CD4-positive, alpha-beta T cell treated with Interleukin-12 subunit alpha and Interleukin-12 subunit beta, for 1 hour (primary cell): ENCODE data around the gene RGL1.

Experiments used
- DNase-seq: peaks from one replicate; pipeline ENCODE4 v3.0.0-alpha.2; 2020

Gene RGL1

GRCh38 chr1:183926983-183927382 is 122.1 kb downstream of the RGL1 start:
- no peak for DNase-seq

DNA sequence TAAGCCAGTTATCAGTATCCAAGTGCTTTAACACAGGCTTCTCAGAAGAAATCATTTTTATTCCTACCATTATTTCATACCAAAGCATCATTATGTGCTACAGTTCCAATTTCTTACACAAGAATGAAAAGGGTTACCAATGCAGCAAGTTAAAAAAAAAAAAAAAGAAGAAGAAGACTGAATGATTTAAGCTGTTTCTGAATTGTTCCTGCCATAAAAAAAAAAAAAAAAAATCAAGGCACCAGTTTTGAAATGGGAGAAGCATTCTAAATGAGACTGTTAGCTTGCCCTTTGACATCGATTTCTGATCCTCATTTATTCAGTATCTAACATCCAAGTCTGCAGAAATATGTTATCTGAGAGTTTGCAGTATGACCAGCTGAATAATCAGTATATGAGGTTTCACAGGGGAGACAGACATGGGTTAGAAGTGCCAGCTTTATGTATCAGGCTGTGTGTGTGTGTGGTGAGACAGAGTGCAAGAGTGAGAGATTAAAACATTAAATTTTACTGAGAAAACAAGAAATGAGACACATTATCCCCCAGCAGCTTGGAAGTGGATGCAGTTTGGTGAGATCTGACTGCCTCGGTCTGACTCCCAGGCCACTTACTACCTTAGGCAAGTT is 126.8 kb downstream of the RGL1 start:
- no peak for DNase-seq

DNA sequence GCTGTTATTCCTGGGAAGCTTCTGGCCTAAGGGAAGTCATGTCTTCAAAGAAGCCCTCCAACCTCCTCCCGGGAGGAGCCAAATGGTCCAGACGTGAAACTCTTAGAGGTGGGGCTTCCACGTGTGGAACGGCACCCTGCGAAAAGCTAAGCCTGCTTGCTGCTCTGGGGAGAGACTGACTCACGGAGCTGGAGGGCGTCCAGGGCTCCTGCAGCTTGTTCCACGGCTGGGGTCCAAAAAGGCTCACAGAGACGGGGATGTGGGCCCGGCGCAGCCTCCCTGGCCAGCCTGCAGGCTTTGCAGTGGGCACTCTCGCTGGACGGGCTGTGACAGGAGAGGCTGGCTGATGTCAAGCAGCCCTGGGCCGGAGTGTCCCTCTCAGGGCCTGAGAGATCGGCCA is 127.5 kb downstream of the RGL1 start:
- no peak for DNase-seq

- no peak for DNase-seq
Observed at GRCh38 chr1:183933528-183934179, 128.7 kb downstream of the RGL1 start.

DNA sequence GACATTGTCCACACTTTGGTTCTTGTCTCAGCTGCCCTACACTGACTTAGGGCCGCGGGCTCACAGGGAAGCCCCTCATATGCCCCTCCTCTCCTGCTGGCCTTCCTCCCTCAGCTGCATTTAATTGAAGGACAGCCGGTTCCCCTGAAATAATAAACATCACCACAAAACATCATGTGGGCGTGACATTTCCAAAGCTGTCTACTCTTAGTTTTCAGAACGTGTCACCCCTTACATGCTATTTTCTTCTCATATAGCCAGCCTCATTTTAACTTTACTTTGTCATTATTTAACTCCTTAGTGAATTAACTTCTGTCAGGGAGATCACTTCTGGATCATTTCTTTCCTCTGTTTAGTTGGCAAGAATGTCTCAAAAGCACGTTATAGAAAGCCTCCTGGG is 129.4 kb downstream of the RGL1 start:
- DNase-seq = no peak

GRCh38 chr1:183936009-183936408 is 131.1 kb downstream of the RGL1 start:
- no peak for DNase-seq

DNA sequence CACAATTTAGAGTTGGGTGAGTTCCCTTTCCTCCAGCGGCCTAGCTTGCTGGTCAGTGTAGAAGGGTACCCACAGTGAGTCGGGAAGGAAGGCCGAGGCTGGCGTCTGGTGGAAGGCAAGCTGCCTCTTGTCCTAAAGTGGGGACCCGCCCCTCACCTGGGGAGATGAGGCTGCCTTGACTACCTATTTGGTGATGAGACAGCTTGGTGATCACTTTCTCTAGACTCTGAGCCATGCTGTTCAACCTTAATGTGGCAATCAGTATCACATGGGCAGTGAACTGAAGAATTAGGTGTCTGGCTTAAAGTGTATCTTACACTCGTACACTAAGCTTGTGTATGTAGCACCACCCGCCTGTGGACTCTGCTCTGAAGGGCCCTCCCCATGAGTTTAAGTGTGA is 131.9 kb downstream of the RGL1 start:
- no peak for DNase-seq

DNA sequence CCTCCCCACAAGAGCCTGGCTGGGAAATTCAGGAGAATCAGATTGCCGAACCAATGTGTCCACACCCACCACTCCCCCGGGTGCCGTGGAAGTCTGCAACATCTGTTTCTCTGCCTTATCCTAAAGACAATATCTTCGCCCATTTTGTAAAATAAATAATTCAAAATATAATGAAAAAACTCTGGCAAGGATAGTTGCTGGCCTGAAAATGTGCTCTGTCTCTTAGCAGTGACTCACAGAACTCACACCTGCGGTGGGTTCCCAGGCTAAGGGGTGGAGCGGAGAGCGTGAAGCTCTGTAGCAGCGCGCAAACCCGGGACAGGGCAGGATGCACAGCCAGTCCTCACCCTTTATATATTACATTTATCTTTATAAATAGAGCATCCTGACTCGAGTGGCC is 132.7 kb downstream of the RGL1 start:
- no peak for DNase-seq

- no peak for DNase-seq
Observed at GRCh38 chr1:183941001-183941400, 136.1 kb downstream of the RGL1 start.

DNA sequence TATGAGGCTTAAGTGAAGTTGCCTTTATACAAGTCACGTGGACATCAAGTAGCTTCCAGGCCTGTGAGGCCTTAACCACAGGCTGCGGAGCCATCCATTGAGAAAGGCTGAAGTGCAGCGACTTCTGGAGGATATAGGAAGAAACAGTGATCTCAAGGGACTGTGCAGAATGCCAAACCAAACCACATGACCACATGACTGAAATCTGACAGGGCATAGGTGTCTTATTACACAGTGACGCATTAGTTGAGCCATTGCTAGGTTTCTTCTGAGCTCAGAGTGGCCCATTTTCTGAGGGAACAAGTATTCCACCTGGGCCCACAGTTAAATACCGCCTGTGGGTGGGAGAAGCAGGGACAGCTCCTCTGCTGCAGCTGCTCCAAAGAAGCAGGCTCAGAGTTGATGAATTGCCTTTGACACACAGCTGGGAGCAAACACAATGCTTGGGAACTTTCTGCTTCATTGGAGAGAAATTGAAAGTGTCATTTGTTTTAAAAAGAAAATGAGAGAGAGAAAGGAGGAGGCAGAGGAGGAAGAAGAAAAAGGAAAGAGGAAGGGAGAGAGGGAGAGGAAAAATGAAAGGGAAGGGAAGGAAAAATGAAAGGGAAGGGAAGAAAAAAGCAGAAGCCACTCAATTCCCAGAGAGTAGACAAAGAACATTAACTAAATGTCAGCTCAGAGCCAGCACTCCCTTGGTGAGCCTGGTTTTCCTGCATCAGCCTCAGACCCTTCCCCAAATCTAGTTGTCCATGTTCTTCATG is 138.2 kb downstream of the RGL1 start:
- no peak for DNase-seq

DNA sequence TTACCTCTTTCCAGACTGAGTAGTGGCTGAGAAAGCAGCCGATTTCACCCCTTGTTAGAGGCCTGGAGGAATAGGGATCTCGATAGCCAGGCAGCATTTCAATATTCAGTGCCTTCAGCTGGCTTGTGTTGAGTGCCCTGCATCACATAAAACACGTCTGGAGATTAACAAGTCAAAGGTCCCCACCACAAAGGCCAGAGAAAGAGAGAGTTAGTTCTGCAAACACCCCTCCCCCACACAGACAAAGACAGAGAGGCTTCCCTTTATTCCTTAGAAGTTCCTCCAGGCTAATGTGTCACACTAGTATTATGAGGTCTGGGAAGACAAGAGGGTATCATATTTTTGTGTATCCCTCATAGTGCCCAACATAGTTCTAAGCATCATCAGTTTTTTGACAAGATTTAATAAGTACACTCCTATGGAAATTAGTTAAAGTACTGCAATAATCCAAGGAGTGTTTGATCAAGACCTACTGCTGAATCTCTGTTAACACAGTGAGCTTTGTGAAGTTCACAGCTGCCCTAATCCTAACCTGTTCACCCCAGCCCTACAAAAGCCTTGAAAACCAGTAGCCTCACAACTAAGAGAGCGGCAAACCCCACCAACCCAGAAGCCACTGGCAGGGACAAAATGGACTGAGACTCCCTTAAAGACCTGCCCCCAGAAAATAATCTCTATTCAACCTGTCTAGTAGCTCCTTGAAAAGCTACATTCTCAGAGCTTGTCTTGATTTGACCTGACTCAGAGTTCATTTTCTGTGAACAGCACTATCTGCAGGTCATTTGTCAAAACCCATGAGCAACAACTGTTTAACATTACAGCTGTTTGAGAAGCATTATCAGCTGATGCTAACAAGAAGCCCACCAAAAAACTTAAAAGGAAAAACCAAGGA is 140.8 kb downstream of the RGL1 start:
- DNase-seq = no peak

DNA sequence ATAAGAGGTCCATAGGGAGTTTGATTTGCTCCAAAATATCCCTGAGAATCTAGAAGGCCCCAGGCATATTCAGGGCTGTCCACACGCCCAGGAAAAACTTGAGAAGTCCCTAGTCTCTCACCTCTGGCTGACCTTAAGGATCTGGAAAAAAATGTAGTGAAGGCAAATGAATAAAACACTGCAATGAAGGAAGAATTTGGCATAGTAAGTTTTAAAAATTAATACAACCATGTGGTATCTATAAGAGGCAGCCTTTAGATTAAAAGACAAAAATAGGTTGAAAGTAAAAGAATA is 141.3 kb downstream of the RGL1 start:
- no peak for DNase-seq

- DNase-seq = no peak
Observed at GRCh38 chr1:183947988-183948387, 143.1 kb downstream of the RGL1 start.

DNA sequence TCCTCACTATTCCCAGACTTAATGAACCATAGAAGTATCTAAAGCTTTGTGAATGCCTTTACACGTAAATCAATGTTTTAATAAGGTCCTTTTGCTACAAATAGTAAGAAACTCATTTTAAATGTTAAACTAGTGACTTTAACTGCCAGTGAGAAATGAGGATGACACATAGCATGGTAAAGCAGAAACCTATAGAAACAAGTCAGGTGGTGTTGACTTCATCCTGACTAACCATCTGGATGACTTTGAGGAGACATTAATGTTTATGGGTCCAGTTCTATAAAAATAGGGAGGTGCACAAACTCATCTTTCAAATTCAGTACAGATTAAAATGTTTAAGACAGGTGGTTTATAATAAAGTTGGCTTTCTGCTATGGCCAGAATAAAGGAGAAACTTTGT is 147.2 kb downstream of the RGL1 start:
- no peak for DNase-seq

GRCh38 chr1:183953031-183953430 is 148.1 kb downstream of the RGL1 start:
- no peak for DNase-seq

- DNase-seq = no peak
Observed at GRCh38 chr1:183954496-183954895, 149.6 kb downstream of the RGL1 start.

- peak; percentile 79 for DNase-seq
Observed at GRCh38 chr1:183956559-183957188, 151.8 kb downstream of the RGL1 start.

DNA sequence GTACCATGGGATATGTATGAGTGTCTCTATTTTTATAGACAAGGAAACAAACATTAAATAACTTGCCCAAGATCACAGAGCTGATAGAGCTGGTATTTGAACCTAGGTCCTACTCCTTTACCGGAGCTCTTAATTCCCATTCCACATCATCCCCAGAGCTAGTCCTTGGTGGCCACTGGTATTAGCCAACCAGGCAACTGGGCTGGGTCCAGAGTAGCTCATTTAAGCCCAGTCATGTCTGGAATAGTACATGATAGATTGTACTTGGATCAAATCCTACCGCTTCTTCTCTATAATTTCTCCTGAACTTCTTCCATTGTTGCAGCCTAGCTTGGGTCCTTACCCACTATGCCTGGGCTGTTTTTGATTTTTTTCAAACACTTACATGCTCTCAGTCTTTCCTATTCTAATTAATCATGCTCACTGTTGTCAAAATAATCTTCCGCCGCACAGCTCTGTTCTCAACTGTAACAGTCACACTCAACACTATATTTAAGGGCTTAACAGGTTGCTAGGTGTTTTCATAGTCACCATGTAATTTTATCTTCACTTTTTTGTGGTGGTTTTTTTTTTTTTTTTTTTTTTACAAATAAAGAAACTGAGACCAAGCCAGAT is 152.4 kb downstream of the RGL1 start:
- DNase-seq = no peak

DNA sequence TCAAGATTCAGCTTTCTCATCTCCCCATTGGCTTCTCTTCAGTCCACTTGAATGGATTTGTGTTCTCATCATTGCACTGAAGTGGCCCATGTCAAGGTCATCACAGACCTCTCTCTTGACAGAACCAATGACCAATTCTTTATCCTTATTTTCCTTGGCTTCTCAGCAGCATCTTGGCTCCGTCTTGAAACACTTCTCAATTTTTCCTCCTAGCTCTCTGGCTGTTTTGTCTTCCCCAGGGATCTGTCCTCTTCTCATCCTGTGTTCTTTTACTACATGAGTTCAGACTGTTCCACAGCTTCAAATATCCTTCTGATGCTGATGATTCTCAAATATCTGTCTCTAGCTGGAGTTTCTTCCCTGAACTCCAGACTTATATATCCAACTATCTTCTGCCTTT is 154.0 kb downstream of the RGL1 start:
- DNase-seq = no peak

DNA sequence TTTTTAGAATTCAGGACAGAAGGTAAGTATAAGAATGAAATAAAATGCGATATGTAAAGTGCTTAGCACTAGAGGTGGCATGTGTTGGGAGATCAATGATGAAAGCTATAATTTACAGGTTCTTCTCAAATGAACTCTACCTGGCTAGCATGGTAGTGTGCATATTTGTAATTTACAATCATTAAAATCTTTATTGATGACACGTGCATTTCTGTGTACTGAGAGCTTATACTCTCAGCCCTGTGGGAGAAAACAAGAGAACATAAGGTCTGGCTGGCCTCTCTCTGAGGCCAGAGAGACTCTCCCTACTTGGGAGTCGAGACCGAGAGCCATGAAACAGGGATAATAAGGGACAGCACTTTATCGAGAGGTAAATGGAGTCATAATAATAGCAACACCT is 156.2 kb downstream of the RGL1 start:
- no peak for DNase-seq

GRCh38 chr1:183962903-183963302 is 158.0 kb downstream of the RGL1 start:
- no peak for DNase-seq

DNA sequence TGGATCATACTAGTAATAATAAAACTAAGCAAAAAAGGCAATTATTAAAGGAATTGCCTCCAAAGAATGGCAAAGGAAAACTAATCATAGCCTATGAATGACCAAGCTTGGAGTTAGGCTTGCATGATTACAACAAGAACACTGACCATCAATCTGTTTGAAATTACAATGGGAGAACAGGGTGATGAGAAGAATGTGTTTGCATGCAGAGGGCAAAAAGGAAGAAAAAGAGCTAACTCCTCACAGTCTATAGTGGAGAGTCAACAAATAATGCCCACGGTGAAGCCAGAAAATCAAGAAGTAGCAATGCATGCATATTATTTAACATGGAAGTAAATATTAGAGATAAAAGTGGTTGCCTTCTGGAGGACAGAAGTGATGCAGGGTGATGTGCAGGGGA is 160.8 kb downstream of the RGL1 start:
- no peak for DNase-seq

GRCh38 chr1:183966487-183966886 is 161.6 kb downstream of the RGL1 start:
- DNase-seq = no peak
